ENCODE measurements around the gene CCDC152. TPM values are rescaled to one million over a fixed set of nuclear protein-coding genes. Genes with fewer than 3 reads are reported as not detected.

Gene CCDC152
- total RNA-seq, 1 experiment from 2014 or later = not detected

- intact Hi-C loops (cut with micrococcal nuclease; ENCODE audit: unreplicated experiment) = no loop called here
- Histone ChIP-seq H3K27me3 (replicated peaks; ENCODE audit: control insufficient read depth, insufficient read depth, low read length) (no peaks in the 10 kb centered on the region), H3K36me3 (ENCODE audit: control insufficient read depth, insufficient read depth, low read length) (no peaks in the 10 kb centered on the region), H3K4me3 (ENCODE audit: low read depth, low read length) (no peak overlapping the region), H3K4me1 (no peaks in the 10 kb centered on the region), H3K9me3 (no peaks in the 10 kb centered on the region)
- POLR2A ChIA-PET = no interaction called here
- H3K4me3 Mint-ChIP-seq (ENCODE audit: unreplicated experiment) = no peak overlapping the region
- no peaks in the 10 kb centered on the region for H3K9me3 Mint-ChIP-seq (ENCODE audit: unreplicated experiment)
- DNase-seq = no peak
- H3K36me3 Mint-ChIP-seq (ENCODE audit: insufficient read depth, unreplicated experiment) = no peaks in the 10 kb centered on the region
- H3K4me1 Mint-ChIP-seq (ENCODE audit: low read depth, unreplicated experiment) = no peaks in the 10 kb centered on the region
- CTCF ChIA-PET = no interaction called here
- no peak for TF ChIP-seq CTCF (IDR thresholded peaks at IDR 0.05; ENCODE audit: insufficient read depth in 1 of 2, low read depth in 1 of 2, low read length in 1 of 2, severe bottlenecking in 1 of 2, unreplicated experiment in 1 of 2)
- BruUV-seq (replicated peaks) = no TSS peak
- H3K27ac Mint-ChIP-seq (ENCODE audit: unreplicated experiment) = no peak overlapping the region
- no peaks in the 10 kb centered on the region for H3K27me3 Mint-ChIP-seq (ENCODE audit: insufficient read depth, unreplicated experiment)
These were observed 5.2 kb downstream of the CCDC152 start for GRCh38 chr5:42761791-42762190.

- Histone ChIP-seq H3K36me3 (ENCODE audit: control insufficient read depth, insufficient read depth, low read length) (no peaks in the 10 kb centered on the region), H3K4me1 (peaks cover 12% of the 10 kb centered on the region), H3K4me3 (ENCODE audit: low read depth, low read length) (no peak overlapping the region), H3K9me3 (no peaks in the 10 kb centered on the region), H3K27me3 (replicated peaks; ENCODE audit: control insufficient read depth, insufficient read depth, low read length) (no peaks in the 10 kb centered on the region)
- H3K9me3 Mint-ChIP-seq (ENCODE audit: unreplicated experiment) = peaks cover 21% of the 10 kb centered on the region
- peak in 1 of 2 experiments; percentile 31 for DNase-seq
- CTCF ChIA-PET = interaction anchor here (0.6 to 1.8 kb wide), 7 partner anchors 15 to 762 kb away, joined by 3 to 17 read pairs (median 4); partner anchors contain the start of gene GHR
- peak overlapping the region; percentile 53 for H3K4me3 Mint-ChIP-seq (ENCODE audit: unreplicated experiment)
- TF ChIP-seq CTCF (IDR thresholded peaks at IDR 0.05; ENCODE audit: insufficient read depth in 1 of 2, low read depth in 1 of 2, low read length in 1 of 2, severe bottlenecking in 1 of 2, unreplicated experiment in 1 of 2) = peak; percentile 24 to 63
- intact Hi-C loops (cut with micrococcal nuclease; ENCODE audit: unreplicated experiment) = loop anchor here (1.0 to 5.0 kb wide), 8 partner anchors 45 to 911 kb away; partner anchors contain the start of genes GHR and SELENOP
- H3K27ac Mint-ChIP-seq (ENCODE audit: unreplicated experiment) = no peak overlapping the region
- no peaks in the 10 kb centered on the region for H3K36me3 Mint-ChIP-seq (ENCODE audit: insufficient read depth, unreplicated experiment)
- POLR2A ChIA-PET = no interaction called here
- H3K4me1 Mint-ChIP-seq (ENCODE audit: low read depth, unreplicated experiment) = peaks cover 16% of the 10 kb centered on the region
- BruUV-seq (replicated peaks) = no TSS peak
- no peaks in the 10 kb centered on the region for H3K27me3 Mint-ChIP-seq (ENCODE audit: insufficient read depth, unreplicated experiment)
These were observed 11.0 kb downstream of the CCDC152 start for GRCh38 chr5:42767491-42768105.

- H3K4me1 Mint-ChIP-seq (ENCODE audit: low read depth, unreplicated experiment) = peaks cover 21% of the 10 kb centered on the region
- H3K27me3 Mint-ChIP-seq (ENCODE audit: insufficient read depth, unreplicated experiment) = no peaks in the 10 kb centered on the region
- no TSS peak for BruUV-seq (replicated peaks)
- H3K27ac Mint-ChIP-seq (ENCODE audit: unreplicated experiment) = no peak overlapping the region
- ChIA-PET CTCF (interaction anchor here (1.4 to 1.8 kb wide), 4 partner anchors 121 to 762 kb away, joined by 4 to 17 read pairs (median 6); no protein-coding TSS in a partner anchor), POLR2A (no interaction called here)
- TF ChIP-seq CTCF (IDR thresholded peaks at IDR 0.05; ENCODE audit: insufficient read depth in 1 of 2, low read depth in 1 of 2, low read length in 1 of 2, severe bottlenecking in 1 of 2, unreplicated experiment in 1 of 2) = no peak
- no peak overlapping the region for H3K4me3 Mint-ChIP-seq (ENCODE audit: unreplicated experiment)
- H3K4me3 ChIP-seq (ENCODE audit: low read depth, low read length) = no peak overlapping the region
- H3K9me3 ChIP-seq = no peaks in the 10 kb centered on the region
- H3K9me3 Mint-ChIP-seq (ENCODE audit: unreplicated experiment) = peaks cover 21% of the 10 kb centered on the region
- no peaks in the 10 kb centered on the region for H3K36me3 ChIP-seq (ENCODE audit: control insufficient read depth, insufficient read depth, low read length)
- H3K4me1 ChIP-seq = peaks cover 12% of the 10 kb centered on the region
- DNase-seq = no peak
- no peaks in the 10 kb centered on the region for H3K36me3 Mint-ChIP-seq (ENCODE audit: insufficient read depth, unreplicated experiment)
- intact Hi-C loops (cut with micrococcal nuclease; ENCODE audit: unreplicated experiment) = loop anchor here (1.0 to 5.0 kb wide), 3 partner anchors 44 to 541 kb away; partner anchors contain the start of gene SELENOP
- H3K27me3 ChIP-seq (replicated peaks; ENCODE audit: control insufficient read depth, insufficient read depth, low read length) = no peaks in the 10 kb centered on the region
These were observed 11.5 kb downstream of the CCDC152 start for GRCh38 chr5:42768106-42768504.

Data from Caco-2 (cell line).